22Rv1 (cell line): ENCODE measurements around the gene BPIFB4.

Experiments
- H3K27ac ChIP-seq: fragments of 450-650 bp; 2 replicates; pipeline ENCODE4 v1.5.1; 2017
- CTCF ChIP-seq: fragments of 450-650 bp; IDR thresholded peaks from 2 replicates; pipeline ENCODE4 v1.5.1; 2017; ENCODE audit warnings: mild to moderate bottlenecking
- ZFX ChIP-seq: fragments of 450-650 bp; IDR thresholded peaks from 2 replicates; pipeline ENCODE4 v1.6.1; 2017; ENCODE audit warnings: antibody characterized with exemption, borderline replicate concordance

BPIFB4 gene

GRCh38 chr20:33079259-33079658 lies at the start of gene BPIFB4:
Gene BPIFB4, plus strand, starts transcription at chr20:33079643. Its CDS starts 1,884 bp downstream, at chr20:33081527.
- H3K27ac ChIP-seq = no peak within 1 kb of the TSS
- TF ChIP-seq ZFX (no peak), CTCF (no peak)

GRCh38 chr20:33030076-33030475 lies 49.4 kb upstream of the BPIFB4 start:
- no peak for TF ChIP-seq CTCF
- TF ChIP-seq ZFX = no peak
- H3K27ac ChIP-seq = no peak overlapping the region

- H3K27ac ChIP-seq = no peak overlapping the region
- TF ChIP-seq CTCF = no peak
- TF ChIP-seq ZFX = no peak
Observed at GRCh38 chr20:33030569-33030968, 48.9 kb upstream of the BPIFB4 start.

GRCh38 chr20:33031531-33031930 lies 47.9 kb upstream of the BPIFB4 start, which contains the start of gene BPIFB6:
Gene BPIFB6, plus strand, starts transcription at chr20:33031648. Its CDS starts 0 bp downstream, at chr20:33031648.
- TF ChIP-seq ZFX (no peak), CTCF (no peak)
- H3K27ac ChIP-seq = no peak within 1 kb of the TSS

GRCh38 chr20:33032555-33032954 lies 46.9 kb upstream of the BPIFB4 start:
- no peak overlapping the region for H3K27ac ChIP-seq
- TF ChIP-seq CTCF (no peak), ZFX (no peak)

- no peak overlapping the region for H3K27ac ChIP-seq
- no peak for TF ChIP-seq ZFX
- TF ChIP-seq CTCF = no peak
Observed at GRCh38 chr20:33033381-33033780, 46.1 kb upstream of the BPIFB4 start.

GRCh38 chr20:33034115-33034514 lies 45.3 kb upstream of the BPIFB4 start:
- no peak overlapping the region for H3K27ac ChIP-seq
- TF ChIP-seq ZFX (no peak), CTCF (no peak)
